Effector memory CD8-positive, alpha-beta T cell (primary cell): ENCODE data around the gene CFAP20.

ENCODE experiments used
- ATAC-seq: fragments of 150-1000 bp; cut with Tn5 transposase; replicated peaks from 2 replicates; pipeline ENCODE4 v1.10.0; 2021; ENCODE audit warnings: mild to moderate bottlenecking, moderate library complexity
- DNase-seq, 3 experiments: peaks; one replicate each; pipeline ENCODE4 v3.0.0; 2021
- H3K27ac Mint-ChIP-seq, 2 donors: one replicate each; pipeline ENCODE4 v1.8.0; 2022; ENCODE audit warnings: mild to moderate bottlenecking in 2 of 2, mixed read lengths in 2 of 2, moderate library complexity in 2 of 2
- H3K27me3 Mint-ChIP-seq, 2 donors: one replicate each; pipeline ENCODE4 v1.8.0; 2022; ENCODE audit warnings: mixed read lengths in 2 of 2
- H3K36me3 Mint-ChIP-seq: one replicate; pipeline ENCODE4 v1.8.0; 2022; ENCODE audit warnings: mild to moderate bottlenecking, moderate library complexity, mixed read lengths; ENCODE audit not compliant: insufficient read depth
- H3K4me1 Mint-ChIP-seq, 2 donors: one replicate each; pipeline ENCODE4 v1.8.0; 2022; ENCODE audit warnings: low read depth in 2 of 2, mixed read lengths in 2 of 2
- H3K4me3 Mint-ChIP-seq, 2 donors: one replicate each; pipeline ENCODE4 v1.8.0; 2022; ENCODE audit warnings: mild to moderate bottlenecking in 2 of 2, mixed read lengths in 2 of 2, moderate library complexity in 2 of 2
- H3K9me3 Mint-ChIP-seq, 2 donors: one replicate each; pipeline ENCODE4 v1.8.0; 2022; ENCODE audit warnings: mixed read lengths in 2 of 2

The CFAP20 gene

GRCh38 chr16:58119509-58119845, 9.7 kb downstream of the CFAP20 start:
- H3K9me3 Mint-ChIP-seq = no peaks in the 10 kb centered on the region
- H3K27ac Mint-ChIP-seq = peak overlapping the region in 1 of 2 donors; percentile 24
- peaks cover 17 to 27% of the 10 kb centered on the region in 2 donors for H3K4me1 Mint-ChIP-seq
- no peaks in the 10 kb centered on the region for H3K27me3 Mint-ChIP-seq
- H3K4me3 Mint-ChIP-seq = no peak overlapping the region
- no peak for DNase-seq
- no peak for ATAC-seq
- peaks cover 33% of the 10 kb centered on the region for H3K36me3 Mint-ChIP-seq

DNA sequence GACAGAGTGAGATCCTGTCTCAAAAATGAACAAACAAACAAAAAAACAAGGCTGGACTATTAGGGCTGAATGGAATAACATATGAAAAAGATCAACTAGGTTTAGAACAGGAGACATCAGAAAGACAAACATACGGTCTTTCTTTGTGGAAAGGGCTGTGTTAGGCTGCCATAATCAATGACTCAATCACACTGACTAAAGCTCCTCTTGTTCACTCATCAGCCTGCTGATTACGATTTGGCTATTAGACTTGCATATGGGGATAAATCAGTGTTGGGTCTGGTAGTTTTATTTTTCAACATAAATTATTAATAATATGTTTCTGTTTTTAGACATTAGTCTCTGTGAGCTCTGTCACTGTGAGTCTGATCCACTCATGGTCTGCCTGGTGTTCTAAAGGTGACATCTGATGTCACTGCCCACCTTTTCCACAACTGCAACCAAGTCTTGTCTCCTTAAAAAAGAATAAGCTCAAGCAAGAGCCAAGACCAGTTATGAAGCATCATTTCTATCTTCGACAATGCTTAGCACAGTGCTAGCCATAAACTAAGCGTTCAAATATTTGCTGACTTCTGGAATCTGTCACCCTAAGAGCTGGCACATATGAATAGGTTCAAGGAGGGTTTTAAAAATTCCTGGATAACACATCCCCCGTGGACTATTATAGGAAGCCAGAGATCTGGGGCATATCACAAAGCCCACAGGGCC, 10.2 kb downstream of the CFAP20 start:
- Mint-ChIP-seq H3K4me3 (no peak overlapping the region), H3K27ac (peak overlapping the region in 1 of 2 donors; percentile 24), H3K9me3 (no peaks in the 10 kb centered on the region), H3K27me3 (no peaks in the 10 kb centered on the region), H3K36me3 (peaks cover 38% of the 10 kb centered on the region), H3K4me1 (peaks cover 13 to 25% of the 10 kb centered on the region in 2 donors)
- no peak for ATAC-seq
- no peak for DNase-seq

DNA sequence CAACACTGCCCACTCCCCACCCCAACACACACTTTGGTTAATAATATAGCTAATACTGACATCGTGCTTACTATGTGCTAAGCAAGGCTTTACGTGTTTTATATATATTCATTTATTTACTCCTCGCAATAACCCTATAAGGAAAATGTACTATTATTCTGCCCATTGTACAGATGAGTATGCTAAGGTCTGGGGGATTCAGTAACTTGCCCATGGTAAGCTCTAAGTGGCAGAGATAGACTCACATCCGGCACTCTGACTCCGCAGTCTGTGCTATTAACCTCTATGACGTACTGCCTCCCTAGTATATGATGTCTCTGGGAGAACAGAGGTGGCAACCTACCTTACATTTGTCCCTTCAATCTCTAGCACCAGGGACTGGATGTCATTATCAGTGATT, 12.7 kb downstream of the CFAP20 start:
- Mint-ChIP-seq H3K27ac (no peak overlapping the region), H3K4me1 (peaks cover 9 to 13% of the 10 kb centered on the region in 2 donors), H3K36me3 (peaks cover 51% of the 10 kb centered on the region), H3K27me3 (no peaks in the 10 kb centered on the region), H3K4me3 (no peak overlapping the region), H3K9me3 (no peaks in the 10 kb centered on the region)
- no peak for DNase-seq
- ATAC-seq = no peak

DNA sequence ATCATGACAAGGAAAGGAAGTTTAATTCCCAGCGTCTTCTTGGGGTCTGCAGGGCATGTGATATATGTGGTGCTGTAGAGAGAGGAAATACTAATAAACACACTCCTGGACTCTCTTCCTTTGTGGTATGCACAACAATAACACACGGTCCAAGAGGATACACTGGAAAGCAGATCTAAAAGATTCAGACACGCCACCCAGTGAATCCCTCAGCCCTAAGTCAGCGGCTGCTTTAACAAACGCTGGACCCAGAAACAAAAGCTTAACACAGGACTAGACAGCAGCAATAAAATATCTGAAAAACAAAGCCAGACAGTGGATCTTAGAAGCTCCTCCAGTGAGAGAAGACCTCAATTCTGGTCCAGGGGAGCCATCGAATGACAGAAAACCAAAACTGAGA, 13.1 kb downstream of the CFAP20 start:
- Mint-ChIP-seq H3K4me1 (peaks cover 9 to 12% of the 10 kb centered on the region in 2 donors), H3K27ac (peak overlapping the region in 1 of 2 donors; percentile 31), H3K27me3 (no peaks in the 10 kb centered on the region), H3K36me3 (peaks cover 55% of the 10 kb centered on the region), H3K4me3 (no peak overlapping the region), H3K9me3 (no peaks in the 10 kb centered on the region)
- no peak for DNase-seq
- no peak for ATAC-seq

- DNase-seq (no peak), ATAC-seq (peak; percentile 22)
- Mint-ChIP-seq H3K27ac (peak overlapping the region; percentile 31 to 60), H3K27me3 (no peaks in the 10 kb centered on the region), H3K9me3 (no peaks in the 10 kb centered on the region), H3K4me1 (peaks cover 5 to 12% of the 10 kb centered on the region in 2 donors), H3K36me3 (peaks cover 60% of the 10 kb centered on the region), H3K4me3 (no peak overlapping the region)
Measured at GRCh38 chr16:58114827-58115825, 14.1 kb downstream of the CFAP20 start.

DNA sequence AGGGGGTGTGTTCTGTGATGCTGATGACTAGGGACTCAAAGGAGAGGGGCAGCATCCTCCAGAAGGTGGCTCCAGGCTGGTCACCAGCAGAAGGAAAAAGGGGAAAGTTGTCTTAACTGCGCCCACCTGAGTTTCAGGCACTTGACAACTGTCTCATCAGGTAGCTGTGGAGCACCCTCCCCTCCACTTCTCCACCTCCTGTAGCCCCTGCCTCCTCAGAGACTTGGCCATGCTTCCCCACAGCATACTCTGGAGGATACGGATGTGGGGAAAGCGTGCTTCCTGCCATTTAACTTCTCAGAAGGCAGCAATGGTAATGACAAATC, 17.9 kb downstream of the CFAP20 start:
- Mint-ChIP-seq H3K9me3 (no peaks in the 10 kb centered on the region), H3K4me3 (peak overlapping the region in 1 of 2 donors; percentile 12), H3K36me3 (peaks cover 53% of the 10 kb centered on the region), H3K27me3 (no peaks in the 10 kb centered on the region), H3K27ac (peak overlapping the region; percentile 25 to 66), H3K4me1 (no peaks in the 10 kb centered on the region)
- ATAC-seq = no peak
- no peak for DNase-seq

GRCh38 chr16:58110571-58111301, 18.4 kb downstream of the CFAP20 start:
- no peak for DNase-seq
- no peaks in the 10 kb centered on the region for H3K27me3 Mint-ChIP-seq
- H3K27ac Mint-ChIP-seq = peak overlapping the region; percentile 25 to 66
- H3K4me1 Mint-ChIP-seq = no peaks in the 10 kb centered on the region
- no peaks in the 10 kb centered on the region for H3K9me3 Mint-ChIP-seq
- peak overlapping the region in 1 of 2 donors; percentile 23 for H3K4me3 Mint-ChIP-seq
- H3K36me3 Mint-ChIP-seq = peaks cover 48% of the 10 kb centered on the region
- ATAC-seq = peak; percentile 22

- DNase-seq (no peak), ATAC-seq (no peak)
- Mint-ChIP-seq H3K4me3 (no peak overlapping the region), H3K27ac (no peak overlapping the region), H3K9me3 (no peaks in the 10 kb centered on the region), H3K4me1 (no peaks in the 10 kb centered on the region), H3K27me3 (no peaks in the 10 kb centered on the region), H3K36me3 (peaks cover 39% of the 10 kb centered on the region)
Measured at GRCh38 chr16:58109881-58110280, 19.3 kb downstream of the CFAP20 start.

DNA sequence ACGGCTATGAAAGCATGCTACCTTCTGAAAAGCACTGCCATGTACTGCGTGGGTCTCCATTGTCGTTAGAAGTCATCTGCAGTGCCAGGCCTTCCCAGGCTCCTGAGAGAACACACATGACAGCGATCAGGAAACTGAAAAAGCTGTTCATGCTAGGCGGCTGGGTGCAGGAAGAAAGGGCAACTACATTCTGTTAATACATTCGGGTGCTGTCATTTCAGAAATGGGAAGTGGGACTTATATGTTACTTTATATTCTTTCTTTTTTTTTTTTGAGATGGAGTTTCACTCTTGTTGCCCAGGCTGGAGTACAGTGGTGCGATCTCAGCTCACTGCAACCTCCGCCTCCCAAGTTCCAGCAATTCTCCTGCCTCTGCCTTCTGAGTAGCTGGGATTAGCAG, 19.9 kb downstream of the CFAP20 start:
- H3K36me3 Mint-ChIP-seq = peaks cover 34% of the 10 kb centered on the region
- H3K27ac Mint-ChIP-seq = no peak overlapping the region
- H3K9me3 Mint-ChIP-seq = no peaks in the 10 kb centered on the region
- H3K27me3 Mint-ChIP-seq = no peaks in the 10 kb centered on the region
- no peak overlapping the region for H3K4me3 Mint-ChIP-seq
- no peak for DNase-seq
- H3K4me1 Mint-ChIP-seq = no peaks in the 10 kb centered on the region
- ATAC-seq = no peak

DNA sequence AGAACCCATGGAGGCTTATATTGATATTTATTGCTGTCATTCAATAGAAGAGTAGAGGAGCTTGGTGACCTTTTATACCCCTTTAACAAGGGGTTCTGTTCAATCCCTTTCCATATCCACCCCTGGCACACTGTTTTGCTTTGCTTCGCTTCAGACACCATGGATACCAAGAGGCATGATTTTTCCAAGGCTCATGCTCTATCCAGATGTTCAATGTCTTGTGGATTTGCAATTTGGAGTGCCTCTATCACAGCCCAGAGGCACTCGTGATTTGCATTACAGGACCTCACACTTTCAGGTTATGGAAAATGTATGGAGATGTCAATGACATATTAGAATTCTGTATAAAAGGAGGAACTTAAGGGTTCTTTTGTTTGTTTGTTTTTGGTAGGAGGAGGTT, 21.5 kb downstream of the CFAP20 start:
- Mint-ChIP-seq H3K9me3 (no peaks in the 10 kb centered on the region), H3K27ac (no peak overlapping the region), H3K4me1 (no peaks in the 10 kb centered on the region), H3K36me3 (peaks cover 20% of the 10 kb centered on the region), H3K27me3 (no peaks in the 10 kb centered on the region), H3K4me3 (no peak overlapping the region)
- ATAC-seq = no peak
- DNase-seq = no peak

DNA sequence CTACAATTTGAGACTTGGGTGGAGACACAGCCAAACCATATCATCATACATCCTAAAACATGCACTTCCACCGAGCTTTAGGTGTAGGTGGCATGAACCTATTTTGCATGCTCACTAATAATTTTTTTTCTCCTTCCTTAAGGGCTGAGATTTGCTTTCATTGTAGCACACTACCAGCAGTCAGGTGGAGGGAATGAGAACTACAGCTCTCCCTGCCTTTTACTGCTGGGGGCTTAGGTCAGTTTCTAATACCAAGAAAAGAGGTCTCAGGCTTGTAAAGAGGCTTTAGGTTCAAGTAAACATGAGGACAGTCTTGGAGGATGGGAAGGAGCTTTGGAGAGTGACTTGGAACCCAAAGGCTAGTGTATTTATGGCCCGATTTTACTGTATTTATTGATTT, 22.0 kb downstream of the CFAP20 start:
- Mint-ChIP-seq H3K36me3 (peaks cover 17% of the 10 kb centered on the region), H3K27me3 (no peaks in the 10 kb centered on the region), H3K4me1 (no peaks in the 10 kb centered on the region), H3K4me3 (no peak overlapping the region), H3K27ac (no peak overlapping the region), H3K9me3 (no peaks in the 10 kb centered on the region)
- DNase-seq (no peak), ATAC-seq (no peak)

DNA sequence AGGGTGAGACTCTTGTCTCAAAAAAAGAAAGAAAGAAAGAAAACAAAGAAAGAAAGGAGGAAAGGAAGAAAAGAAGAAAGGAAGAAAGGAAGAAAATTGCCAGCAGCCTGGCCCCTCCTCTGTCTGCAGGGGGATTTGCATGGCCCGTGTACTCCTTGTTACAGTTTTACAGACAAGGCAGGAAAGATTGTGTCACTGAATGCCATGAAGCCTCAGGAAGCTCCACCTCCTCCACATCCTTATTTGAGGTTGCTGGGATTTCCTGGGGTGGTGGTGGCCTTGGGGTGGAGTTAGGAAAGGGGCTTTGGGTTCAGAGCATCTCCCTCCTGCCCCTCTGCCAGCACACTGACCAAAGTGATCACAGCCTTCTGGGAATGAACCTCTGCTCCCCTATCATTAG, 23.6 kb downstream of the CFAP20 start:
- no peaks in the 10 kb centered on the region for H3K9me3 Mint-ChIP-seq
- H3K4me1 Mint-ChIP-seq = no peaks in the 10 kb centered on the region
- no peaks in the 10 kb centered on the region for H3K27me3 Mint-ChIP-seq
- DNase-seq = no peak
- no peak for ATAC-seq
- no peak overlapping the region for H3K27ac Mint-ChIP-seq
- H3K4me3 Mint-ChIP-seq = no peak overlapping the region
- peaks cover 4% of the 10 kb centered on the region for H3K36me3 Mint-ChIP-seq

DNA sequence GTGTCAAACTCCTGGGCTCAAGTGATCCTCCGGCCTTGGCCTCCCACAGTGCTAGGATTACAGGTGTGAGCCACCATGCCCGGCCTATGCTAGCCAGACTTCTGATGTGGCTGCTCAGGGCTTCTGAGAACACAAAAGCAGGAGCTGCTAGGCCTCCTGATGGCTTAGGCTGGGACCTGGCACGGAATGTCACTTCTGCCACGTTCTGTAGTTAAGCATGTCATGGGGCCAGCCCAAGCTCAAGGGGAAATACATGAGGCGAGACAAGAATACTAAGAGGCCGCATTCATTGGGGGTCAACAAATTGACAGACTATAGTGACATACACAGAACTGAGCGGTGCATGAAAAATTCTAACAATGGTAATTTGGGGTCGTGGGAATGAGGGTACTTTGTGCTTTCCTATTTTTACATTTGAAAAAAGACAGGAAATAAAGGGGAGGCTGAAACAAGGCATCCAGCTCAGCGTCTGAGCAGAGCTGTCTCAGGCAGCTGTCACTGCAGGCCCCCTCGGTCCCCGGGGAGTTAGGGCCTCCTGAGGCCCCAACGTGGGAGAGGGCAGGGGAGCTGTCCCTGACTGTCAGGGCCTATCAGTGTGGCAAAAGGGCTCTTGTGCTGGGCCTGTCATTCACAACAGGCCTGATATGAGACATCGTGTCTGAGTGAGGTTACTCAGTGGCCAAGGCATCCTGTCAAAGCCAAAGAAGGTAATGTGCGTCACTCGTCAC, 26.4 kb downstream of the CFAP20 start:
- peaks cover 0 to 17% of the 10 kb centered on the region in 2 donors for H3K27me3 Mint-ChIP-seq

More for the DNA sequence above, 26.4 kb downstream of the CFAP20 start:
- H3K36me3 Mint-ChIP-seq = no peaks in the 10 kb centered on the region
- no peak overlapping the region for H3K4me3 Mint-ChIP-seq
- H3K9me3 Mint-ChIP-seq = no peaks in the 10 kb centered on the region
- no peak overlapping the region for H3K27ac Mint-ChIP-seq
- no peaks in the 10 kb centered on the region for H3K4me1 Mint-ChIP-seq
- DNase-seq (no peak), ATAC-seq (no peak)
